Measurements from ENCODE around the gene PEAK3. TPM values are rescaled to one million over a fixed set of nuclear protein-coding genes. Genes with fewer than 3 reads are reported as not detected.
A peak's percentile ranks its signal among the peaks of the same experiment; 100 is the strongest.

Gene PEAK3
- total RNA-seq, 2 donors from 2014 or later: 0.66 to 0.78 TPM

DNA sequence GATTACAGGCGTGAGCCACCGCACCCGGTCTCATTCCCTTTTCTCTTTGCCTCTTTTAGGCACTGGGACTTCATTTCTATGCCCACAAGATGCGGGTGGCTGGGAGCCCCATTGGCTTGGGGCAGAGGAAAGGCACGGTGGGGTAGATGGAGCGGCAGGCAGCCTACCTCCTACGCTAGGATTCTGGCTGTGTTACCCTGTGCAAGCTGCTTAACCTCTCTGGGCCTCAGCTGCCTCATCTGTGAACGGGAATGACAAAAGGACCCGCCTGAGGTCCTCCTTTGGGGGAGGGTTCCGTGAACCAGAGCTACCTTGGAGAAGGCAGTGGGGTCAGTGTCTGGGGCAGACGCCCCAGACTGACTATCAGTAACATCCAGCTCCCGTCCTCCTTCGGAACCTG lies 35.3 kb upstream of the PEAK3 start:
- Histone ChIP-seq H3K27me3 (no peaks in the 10 kb centered on the region), H3K4me1 (no peaks in the 10 kb centered on the region), H3K9me3 (no peaks in the 10 kb centered on the region), H3K4me3 (no peak overlapping the region), H3K36me3 (replicated peaks in 1 of 2; ENCODE audit: insufficient read depth in 1 of 2, low read depth in 2 of 2) (no peaks in the 10 kb centered on the region), H3K27ac (no peak overlapping the region)
- ATAC-seq (no peak), DNase-seq (no peak)
- intact Hi-C loops (cut with DNase I): no loop called here
- WGBS, 2 donors: 83 to 87% methylated on average over 10 to 12 of the region's 13 CpGs
- TF ChIP-seq CTCF (IDR thresholded peaks at IDR 0.05): no peak
- no peak for TF ChIP-seq POLR2A (IDR thresholded peaks at IDR 0.05)

DNA sequence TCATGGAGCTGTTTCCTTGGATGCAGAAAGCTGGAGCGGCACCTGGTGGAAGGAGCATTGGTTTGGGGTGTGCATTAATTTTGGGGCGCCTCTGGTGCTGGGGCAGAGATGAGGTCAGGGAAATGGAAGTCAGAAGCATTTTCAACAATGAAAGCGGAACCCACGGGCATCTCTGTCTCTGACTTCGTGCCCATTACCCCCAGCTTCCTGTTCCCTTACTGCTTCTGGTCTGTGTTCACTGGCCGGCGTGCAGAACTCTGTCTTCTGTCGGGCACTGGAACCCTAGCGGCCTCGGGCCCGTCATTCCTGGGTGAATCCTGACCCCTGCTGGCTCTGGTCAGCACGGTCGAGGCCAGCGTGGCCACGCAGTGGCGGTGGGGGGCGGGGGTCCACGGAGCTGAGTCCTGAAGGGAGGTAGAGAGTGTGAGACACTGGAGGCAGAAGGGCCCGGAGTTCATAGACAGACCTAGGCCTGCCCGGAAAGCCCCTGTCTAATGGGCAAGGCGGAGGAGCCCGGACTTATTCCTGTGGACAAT lies 33.9 kb upstream of the PEAK3 start:
- Histone ChIP-seq H3K4me1 (no peaks in the 10 kb centered on the region), H3K27ac (peak overlapping the region in 1 of 4 donors; percentile 32), H3K9me3 (no peaks in the 10 kb centered on the region), H3K27me3 (no peaks in the 10 kb centered on the region), H3K36me3 (replicated peaks in 1 of 2; ENCODE audit: insufficient read depth in 1 of 2, low read depth in 2 of 2) (no peaks in the 10 kb centered on the region), H3K4me3 (no peak overlapping the region)
- peak; percentile 36 to 75 (median 48) for DNase-seq
- ATAC-seq: peak; percentile 68
- TF ChIP-seq POLR2A (IDR thresholded peaks at IDR 0.05) (no peak), CTCF (IDR thresholded peaks at IDR 0.05) (peak in 5 of 7 experiments; percentile 23 to 63 (median 44))
- intact Hi-C loops (cut with DNase I): no loop called here
- WGBS, 2 donors: 33 to 70% methylated on average over 10 to 22 of the region's 22 CpGs

DNA sequence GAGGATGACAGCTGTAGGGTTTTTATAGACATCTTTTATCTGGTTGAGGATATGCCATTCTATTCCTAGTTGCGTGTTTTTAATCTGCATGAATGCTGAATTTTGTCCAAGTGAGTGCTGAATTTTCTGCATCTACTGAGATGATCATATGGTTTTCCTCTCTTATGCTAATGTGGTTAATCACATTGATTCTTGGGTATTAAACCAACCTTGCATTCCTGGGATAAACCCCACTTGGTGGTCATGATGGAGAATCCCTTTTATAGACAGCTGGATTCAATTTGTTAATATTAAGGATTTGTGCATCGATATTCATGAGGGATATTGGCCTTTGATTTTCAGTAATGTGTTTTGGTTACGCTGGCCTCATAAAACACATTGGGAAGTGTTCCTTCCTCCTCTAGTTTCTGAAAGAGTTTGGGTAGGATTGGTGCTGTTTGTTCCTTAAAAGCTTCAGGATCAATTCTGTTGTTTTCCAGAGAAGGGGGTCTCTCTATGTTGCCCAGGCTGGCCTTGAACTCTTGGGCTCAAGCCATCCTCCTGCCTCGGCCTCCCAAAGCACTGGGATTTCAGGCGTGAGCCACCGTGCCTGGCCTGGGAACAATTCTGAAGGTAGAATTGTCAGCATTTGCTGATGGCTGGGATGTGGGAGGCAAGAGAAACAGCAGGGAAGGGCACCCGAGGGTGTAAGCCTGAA lies 33.3 kb upstream of the PEAK3 start:
- intact Hi-C loops (cut with DNase I): no loop called here
- no peak for DNase-seq
- no peak overlapping the region for H3K4me3 ChIP-seq
- no peak for ATAC-seq
- H3K27ac ChIP-seq: peak overlapping the region in 1 of 4 donors; percentile 32
- WGBS, 2 donors: 79 to 82% methylated on average over 7 of the region's 7 CpGs
- H3K36me3 ChIP-seq (replicated peaks in 1 of 2; ENCODE audit: insufficient read depth in 1 of 2, low read depth in 2 of 2): no peaks in the 10 kb centered on the region
- no peaks in the 10 kb centered on the region for H3K27me3 ChIP-seq
- H3K9me3 ChIP-seq: no peaks in the 10 kb centered on the region
- no peaks in the 10 kb centered on the region for H3K4me1 ChIP-seq
- TF ChIP-seq CTCF (IDR thresholded peaks at IDR 0.05): no peak
- no peak for TF ChIP-seq POLR2A (IDR thresholded peaks at IDR 0.05)

- H3K36me3 ChIP-seq (replicated peaks in 1 of 2; ENCODE audit: insufficient read depth in 1 of 2, low read depth in 2 of 2): no peaks in the 10 kb centered on the region
- H3K4me1 ChIP-seq: peaks cover 7% of the 10 kb centered on the region
- DNase-seq (no peak), ATAC-seq (no peak)
- no peak overlapping the region for H3K27ac ChIP-seq
- intact Hi-C loops (cut with DNase I): no loop called here
- no peak overlapping the region for H3K4me3 ChIP-seq
- TF ChIP-seq POLR2A (IDR thresholded peaks at IDR 0.05) (no peak), CTCF (IDR thresholded peaks at IDR 0.05) (no peak)
- WGBS, 2 donors: 33 to 67% methylated on average over 7 to 27 of the region's 28 CpGs
- H3K27me3 ChIP-seq: peaks cover 0 to 4% of the 10 kb centered on the region in 2 donors
- no peaks in the 10 kb centered on the region for H3K9me3 ChIP-seq
Observed at GRCh38 chr19:2312820-2313501, 31.0 kb upstream of the PEAK3 start.
